T-cell (primary cell): ENCODE measurements around the gene HOMER3. TPM values are rescaled to one million over a fixed set of nuclear protein-coding genes. Genes with fewer than 3 reads are reported as not detected.
A peak's percentile ranks its signal among the peaks of the same experiment; 100 is the strongest.

Experiments used
- ATAC-seq, 4 experiments: fragments of 200-7000 bp in 3 of 4; fragments of 150-1000 bp in 1 of 4; cut with Tn5 transposase; replicated peaks in 1 of 4; 1 replicate in 3 of 4; 2 replicates in 1 of 4; pipeline ENCODE4 v1.10.0; 2021; ENCODE audit warnings: moderate library complexity in 3 of 4, mild to moderate bottlenecking in 2 of 4, moderate number of reproducible peaks in 1 of 4
- CTCF ChIA-PET, 2 donors: fragments of 300-600 bp; sonication (Branson Sonifier 250); formaldehyde crosslinking; loops; one replicate each; lab custom pipeline; 2022; ENCODE audit warnings: antibody characterized with exemption in 2 of 2; lab: Charles Lee
- POLR2A ChIA-PET, 2 donors: fragments of 300-600 bp; sonication (Branson Sonifier 250); formaldehyde crosslinking; loops; one replicate each; lab custom pipeline; 2022; ENCODE audit warnings: antibody characterized with exemption in 2 of 2; lab: Charles Lee
- DNase-seq, 35 experiments: peaks; one replicate each; pipeline versions ENCODE4 v3.0.0 to v3.0.0-alpha.2; 2013 to 2023
- H3K27ac ChIP-seq: one replicate; pipeline ENCODE4 v1.5.1; 2013; ENCODE audit warnings: low read length
- H3K27me3 ChIP-seq, 2 experiments: replicated peaks in 1 of 2; 1 replicate in 1 of 2; 2 replicates in 1 of 2; pipeline versions ENCODE4 v1.6.1 to v1.7.0; 2013; ENCODE audit warnings: low read length in 1 of 2, mixed read lengths in 1 of 2; ENCODE audit not compliant: control insufficient read depth in 2 of 2, insufficient read depth in 2 of 2; ENCODE audit errors: extremely low read depth in 1 of 2
- H3K36me3 ChIP-seq, 2 donors: 1 replicate in 1 of 2; 2 replicates in 1 of 2; pipeline versions ENCODE4 v1.6.1 to v1.7.0; 2013; ENCODE audit warnings: low read length in 1 of 2; ENCODE audit not compliant: control insufficient read depth in 2 of 2, insufficient read depth in 1 of 2; ENCODE audit errors: extremely low read depth in 1 of 2
- H3K4me1 ChIP-seq, 2 experiments: 1 replicate in 1 of 2; 2 replicates in 1 of 2; pipeline versions ENCODE4 v1.6.1 to v1.7.0; 2013; ENCODE audit warnings: low read length in 2 of 2, mixed read lengths in 1 of 2; ENCODE audit not compliant: insufficient read depth in 2 of 2, control insufficient read depth in 1 of 2; ENCODE audit errors: extremely low read depth in 1 of 2
- H3K4me3 ChIP-seq, 2 donors: 1 replicate in 1 of 2; 2 replicates in 1 of 2; pipeline versions ENCODE4 v1.5.1 to v1.7.0; 2013; ENCODE audit warnings: mild to moderate bottlenecking in 2 of 2, low read length in 1 of 2, moderate library complexity in 1 of 2; ENCODE audit not compliant: control insufficient read depth in 1 of 2; ENCODE audit errors: extremely low read depth in 1 of 2
- H3K9me3 ChIP-seq: 2 replicates; pipeline ENCODE4 v1.7.0; 2013
- H3K27ac Mint-ChIP-seq, 2 donors: one replicate each; pipeline ENCODE4 v1.8.0; 2020 to 2021; ENCODE audit warnings: mild to moderate bottlenecking in 2 of 2, mixed read lengths in 2 of 2
- H3K27me3 Mint-ChIP-seq, 2 donors: one replicate each; pipeline ENCODE4 v1.8.0; 2021 to 2022; ENCODE audit warnings: mixed read lengths in 2 of 2
- H3K36me3 Mint-ChIP-seq: one replicate; pipeline ENCODE4 v1.8.0; 2021; ENCODE audit warnings: mixed read lengths
- H3K4me1 Mint-ChIP-seq, 3 donors: one replicate each; pipeline ENCODE4 v1.8.0; 2020 to 2022; ENCODE audit warnings: mixed read lengths in 3 of 3, mild to moderate bottlenecking in 1 of 3
- H3K4me3 Mint-ChIP-seq, 3 donors: one replicate each; pipeline ENCODE4 v1.8.0; 2020 to 2022; ENCODE audit warnings: mild to moderate bottlenecking in 3 of 3, mixed read lengths in 3 of 3, moderate library complexity in 3 of 3
- H3K9me3 Mint-ChIP-seq, 3 donors: one replicate each; pipeline ENCODE4 v1.8.0; 2020 to 2022; ENCODE audit warnings: mixed read lengths in 3 of 3
- WGBS: methylation state at CpG from one replicate; pipeline ENCODE4 v1.1.5; 2013; ENCODE audit warnings: missing lambda C conversion rate; ENCODE audit not compliant: insufficient coverage; 5-methylcytosine and 5-hydroxymethylcytosine counted together
- total RNA-seq, 35 experiments: library from RNA in 6 of 35; stranded (reverse) in 6 of 35; fragments of 120-200 nt in 1 of 35; gene quantifications; one replicate each; pipeline versions ENCODE4 v1.2.1 to v1.2.4 and lab custom pipeline; 2013 to 2026

HOMER3 gene
- total RNA-seq, 5 donors from 2014 or later (not counting 1 experiment from before 2014, with no cell fraction given): 0.93 to 1.9 (median 1.3) TPM

GRCh38 chr19:18898607-18899408 is 42.2 kb downstream of the HOMER3 start:
- H3K36me3 Mint-ChIP-seq: peaks cover 11% of the 10 kb centered on the region
- no peak overlapping the region for H3K4me3 Mint-ChIP-seq
- no peak for ATAC-seq
- no peaks in the 10 kb centered on the region for H3K9me3 ChIP-seq
- POLR2A ChIA-PET: interaction anchor here in 1 of 2 donors (0.6 kb wide), 1 partner anchor 18 kb away, joined by 3 read pairs; no protein-coding TSS in a partner anchor
- peaks cover 0 to 14% of the 10 kb centered on the region in 2 experiments for H3K4me1 ChIP-seq
- H3K9me3 Mint-ChIP-seq: no peaks in the 10 kb centered on the region
- H3K27me3 ChIP-seq: peaks cover 0 to 55% of the 10 kb centered on the region in 2 experiments
- peaks cover 16 to 30% of the 10 kb centered on the region in 2 donors for H3K36me3 ChIP-seq
- peaks cover 5 to 14% (median 12%) of the 10 kb centered on the region in 3 donors for H3K4me1 Mint-ChIP-seq
- H3K27ac ChIP-seq: no peak overlapping the region
- CTCF ChIA-PET: interaction anchor here in 1 of 2 donors (0.6 kb wide), 1 partner anchor 268 kb away, joined by 3 read pairs; no protein-coding TSS in a partner anchor
- H3K27me3 Mint-ChIP-seq: peaks cover 14 to 27% of the 10 kb centered on the region in 2 donors
- H3K4me3 ChIP-seq: no peak overlapping the region
- no peak overlapping the region for H3K27ac Mint-ChIP-seq
- WGBS: 95% methylated on average over 9 of the region's 18 CpGs
- no peak for DNase-seq

GRCh38 chr19:18898081-18898606 is 42.9 kb downstream of the HOMER3 start:
- WGBS: 91% methylated on average over 16 of the region's 18 CpGs
- no peak overlapping the region for H3K27ac Mint-ChIP-seq
- no peaks in the 10 kb centered on the region for H3K9me3 Mint-ChIP-seq
- ATAC-seq (no peak), DNase-seq (no peak)
- H3K27me3 Mint-ChIP-seq: peaks cover 20 to 30% of the 10 kb centered on the region in 2 donors
- no peak overlapping the region for H3K4me3 ChIP-seq
- peaks cover 11% of the 10 kb centered on the region for H3K36me3 Mint-ChIP-seq
- peak overlapping the region in 1 of 3 donors; percentile 77 for H3K4me3 Mint-ChIP-seq
- H3K9me3 ChIP-seq: no peaks in the 10 kb centered on the region
- H3K27me3 ChIP-seq: peaks cover 0 to 60% of the 10 kb centered on the region in 2 experiments
- ChIA-PET CTCF (interaction anchor here in 1 of 2 donors (0.6 kb wide), 1 partner anchor 269 kb away, joined by 3 read pairs; no protein-coding TSS in a partner anchor), POLR2A (interaction anchor here in 1 of 2 donors (0.6 kb wide), 1 partner anchor 19 kb away, joined by 3 read pairs; no protein-coding TSS in a partner anchor)
- H3K36me3 ChIP-seq: peaks cover 16 to 28% of the 10 kb centered on the region in 2 donors
- H3K4me1 Mint-ChIP-seq: peaks cover 5 to 14% (median 12%) of the 10 kb centered on the region in 3 donors
- H3K4me1 ChIP-seq: peaks cover 0 to 14% of the 10 kb centered on the region in 2 experiments
- H3K27ac ChIP-seq: no peak overlapping the region

DNA sequence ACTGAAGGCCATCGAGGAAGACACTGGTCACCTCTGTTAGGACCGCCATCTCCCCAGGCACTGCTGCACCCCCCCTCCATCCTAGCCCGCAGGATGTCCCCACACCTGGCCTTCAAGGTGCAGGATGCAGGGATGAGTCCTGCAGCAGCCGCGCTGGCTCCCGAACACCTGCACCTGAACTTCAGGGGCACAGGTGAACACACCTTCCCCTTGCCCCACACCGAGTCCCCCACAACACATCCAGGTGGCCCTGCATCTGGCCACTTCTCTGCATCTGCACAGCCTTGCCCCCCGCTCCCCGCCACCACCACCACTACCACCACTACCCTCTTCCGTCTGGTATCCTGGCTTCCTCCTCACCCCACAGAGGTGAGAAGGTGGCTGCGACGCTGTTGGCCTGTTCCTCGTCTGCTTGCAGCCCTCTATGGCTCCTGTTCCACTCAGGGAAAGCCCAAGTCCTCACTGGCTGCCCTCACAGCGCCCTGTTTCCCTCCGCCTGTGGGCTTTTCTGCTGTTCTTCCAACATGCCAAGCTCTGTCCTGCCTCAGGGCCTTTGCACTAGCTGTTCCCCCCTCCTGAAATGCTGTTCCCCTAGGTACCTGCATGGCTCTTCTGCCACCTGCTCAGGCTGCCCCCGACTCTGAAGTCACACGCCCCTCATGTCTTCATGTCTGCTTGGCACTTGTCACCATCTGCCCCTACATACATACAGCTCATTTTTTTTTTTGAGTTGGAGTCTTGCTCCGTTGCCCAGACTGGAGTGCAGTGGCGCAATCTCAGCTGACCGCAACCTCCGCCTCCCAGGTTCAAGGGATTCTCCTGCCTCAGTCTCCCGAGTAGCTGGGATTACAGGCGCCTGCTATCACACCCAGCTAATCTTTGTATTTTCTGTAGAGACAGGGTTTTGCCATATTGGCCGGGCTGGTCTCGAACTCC is 43.7 kb downstream of the HOMER3 start:
- Mint-ChIP-seq H3K27ac (no peak overlapping the region), H3K9me3 (no peaks in the 10 kb centered on the region), H3K36me3 (peaks cover 11% of the 10 kb centered on the region), H3K27me3 (peaks cover 20 to 38% of the 10 kb centered on the region in 2 donors), H3K4me3 (peak overlapping the region; percentile 2 to 77 (median 49)), H3K4me1 (peaks cover 5 to 14% (median 12%) of the 10 kb centered on the region in 3 donors)
- DNase-seq: no peak
- Histone ChIP-seq H3K4me1 (peaks cover 0 to 14% of the 10 kb centered on the region in 2 experiments), H3K27ac (no peak overlapping the region), H3K27me3 (peaks cover 0 to 60% of the 10 kb centered on the region in 2 experiments), H3K36me3 (peaks cover 12 to 28% of the 10 kb centered on the region in 2 donors), H3K9me3 (no peaks in the 10 kb centered on the region), H3K4me3 (no peak overlapping the region)
- CTCF ChIA-PET: no interaction called here
- 76% methylated on average over 19 of the region's 25 CpGs for WGBS
- ATAC-seq: peak in 1 of 4 experiments; percentile 21
- POLR2A ChIA-PET: no interaction called here

DNA sequence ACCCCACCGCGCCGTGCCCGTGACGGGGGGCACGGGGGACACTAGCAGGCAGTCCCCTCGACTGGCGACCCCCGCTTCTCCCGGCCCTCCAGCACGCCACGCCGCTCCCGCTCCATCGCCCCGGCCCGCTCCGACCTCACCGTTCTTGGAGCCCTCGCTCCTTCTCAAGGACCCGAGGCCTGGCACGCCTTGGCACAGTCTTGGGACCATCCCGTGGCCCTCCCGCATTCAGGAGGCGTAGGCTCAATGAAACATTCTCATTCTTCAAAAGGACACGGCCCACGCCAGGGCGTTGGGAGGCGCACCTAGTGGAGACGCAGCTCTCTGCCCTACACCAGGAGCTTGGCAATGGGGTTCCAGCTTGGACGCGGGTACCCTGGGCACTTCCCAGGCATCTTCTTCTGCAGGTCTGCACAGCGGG is 44.6 kb downstream of the HOMER3 start:
- ChIA-PET CTCF (no interaction called here), POLR2A (no interaction called here)
- H3K4me3 ChIP-seq: no peak overlapping the region
- peaks cover 12 to 26% of the 10 kb centered on the region in 2 donors for H3K36me3 ChIP-seq
- H3K36me3 Mint-ChIP-seq: peaks cover 7% of the 10 kb centered on the region
- H3K9me3 Mint-ChIP-seq: no peaks in the 10 kb centered on the region
- ATAC-seq: peak in 3 of 4 experiments; percentile 12 to 21 (median 15)
- H3K4me1 Mint-ChIP-seq: peaks cover 5 to 14% (median 12%) of the 10 kb centered on the region in 3 donors
- no peak overlapping the region for H3K27ac Mint-ChIP-seq
- 22% methylated on average over 26 of the region's 33 CpGs for WGBS
- H3K9me3 ChIP-seq: no peaks in the 10 kb centered on the region
- no peak for DNase-seq
- H3K27ac ChIP-seq: no peak overlapping the region
- peaks cover 20 to 38% of the 10 kb centered on the region in 2 donors for H3K27me3 Mint-ChIP-seq
- peaks cover 0 to 14% of the 10 kb centered on the region in 2 experiments for H3K4me1 ChIP-seq
- H3K27me3 ChIP-seq: peaks cover 0 to 60% of the 10 kb centered on the region in 2 experiments
- H3K4me3 Mint-ChIP-seq: peak overlapping the region; percentile 71 to 77 (median 72)

DNA sequence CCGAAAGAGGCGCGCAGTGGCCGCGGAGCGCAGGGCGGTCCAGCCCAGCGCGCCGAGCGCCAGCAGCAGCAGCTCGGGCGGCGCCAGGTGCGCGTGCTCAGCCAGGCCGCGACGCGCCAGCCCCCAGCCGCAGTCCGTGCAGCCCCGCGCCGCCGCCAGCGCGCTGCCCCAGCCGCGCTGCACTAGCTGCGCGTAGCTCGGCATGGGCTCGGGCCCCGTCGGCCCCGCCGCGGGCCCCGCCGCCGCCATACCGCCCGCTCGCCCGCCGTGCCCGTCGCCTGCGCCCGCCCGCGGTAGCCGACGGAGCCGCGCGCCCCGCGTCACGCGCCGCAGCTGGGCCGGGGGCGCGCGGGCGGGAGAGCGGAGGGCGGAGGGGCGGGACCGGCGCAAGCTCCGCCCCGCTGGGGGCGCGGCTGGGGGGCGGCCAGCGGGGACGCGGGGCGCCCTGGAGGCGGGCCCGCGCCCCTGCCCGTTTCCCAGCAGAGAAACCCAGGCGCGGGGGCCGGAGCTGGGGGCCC is 45.1 kb downstream of the HOMER3 start, which contains the start of gene CERS1:
Gene CERS1 (minus strand): TSS at position 335 of the 518 bp plus-strand sequence. CDS start 86 bp downstream, at position 249.
- Mint-ChIP-seq H3K4me3 (peak within 1 kb of the TSS; percentile 71 to 77 (median 72)), H3K27me3 (peaks cover 20 to 38% of the 10 kb centered on the region in 2 donors), H3K9me3 (no peaks in the 10 kb centered on the region), H3K36me3 (peaks cover 4% of the 10 kb centered on the region), H3K4me1 (peaks cover 5 to 14% (median 12%) of the 10 kb centered on the region in 3 donors), H3K27ac (no peak within 1 kb of the TSS)
- ChIA-PET CTCF (no interaction called here), POLR2A (no interaction called here)
- ATAC-seq: peak in 3 of 4 experiments; percentile 11 to 23 (median 15)
- Histone ChIP-seq H3K9me3 (no peaks in the 10 kb centered on the region), H3K27ac (no peak within 1 kb of the TSS), H3K4me1 (peaks cover 0 to 14% of the 10 kb centered on the region in 2 experiments), H3K27me3 (peaks cover 0 to 60% of the 10 kb centered on the region in 2 experiments), H3K4me3 (peak within 1 kb of the TSS in 1 of 2 donors; percentile 30), H3K36me3 (peaks cover 11 to 21% of the 10 kb centered on the region in 2 donors)
- WGBS: 2% methylated on average over 89 of the region's 89 CpGs
- DNase-seq: no peak
